GM18909 (cell line): Measurements from ENCODE around the gene ZNF526.

ENCODE experiments used
- ATAC-seq: cut with Tn5 transposase; IDR thresholded peaks from one replicate; pipeline ENCODE4 v1.9.1; 2021; ENCODE audit warnings: mild to moderate bottlenecking; ENCODE audit not compliant: unreplicated experiment, poor library complexity

ZNF526 gene

DNA sequence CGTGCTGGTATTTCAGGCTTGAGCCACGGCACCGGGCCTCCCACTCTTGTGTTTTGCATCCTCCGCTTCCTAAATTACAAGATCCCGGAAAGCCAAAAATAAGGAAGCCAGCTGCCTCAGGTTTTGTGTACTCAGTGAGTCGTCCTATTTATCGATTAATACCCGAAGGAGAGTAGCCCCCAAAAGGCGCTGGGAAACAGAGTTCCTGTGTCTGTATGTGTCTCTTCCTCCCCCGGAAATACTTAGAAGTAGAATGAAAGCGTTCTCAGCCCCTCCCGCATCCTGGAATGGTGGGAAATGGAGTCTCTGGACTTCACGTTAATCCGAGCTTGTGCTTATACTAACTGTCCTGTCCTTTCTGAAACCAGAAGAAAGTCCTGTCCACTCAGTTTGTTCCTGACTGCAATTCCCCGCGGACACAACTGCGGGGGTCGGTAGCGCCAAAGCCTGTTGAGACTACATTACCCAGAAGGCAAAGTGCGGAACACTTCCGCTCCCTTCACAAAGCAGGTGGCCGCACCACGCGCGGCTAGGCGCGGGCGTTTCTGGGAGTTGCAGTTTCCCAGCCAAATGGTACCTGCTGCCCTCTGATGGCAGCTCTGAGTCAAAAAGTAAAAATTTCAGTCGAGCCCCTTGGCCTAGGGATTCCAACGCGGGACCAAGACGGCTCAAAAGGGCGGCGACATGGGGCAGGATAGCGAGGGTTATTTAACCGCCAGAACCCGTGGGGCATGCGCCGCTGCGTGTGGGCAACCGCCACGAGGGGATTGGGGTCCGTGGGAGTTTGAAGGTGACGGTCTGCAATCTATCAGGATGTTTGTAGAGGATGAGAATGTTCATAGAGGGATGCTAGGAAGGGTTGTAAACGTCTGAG, 24.5 kb downstream of the ZNF526 start:
- ATAC-seq: peak; percentile 40

DNA sequence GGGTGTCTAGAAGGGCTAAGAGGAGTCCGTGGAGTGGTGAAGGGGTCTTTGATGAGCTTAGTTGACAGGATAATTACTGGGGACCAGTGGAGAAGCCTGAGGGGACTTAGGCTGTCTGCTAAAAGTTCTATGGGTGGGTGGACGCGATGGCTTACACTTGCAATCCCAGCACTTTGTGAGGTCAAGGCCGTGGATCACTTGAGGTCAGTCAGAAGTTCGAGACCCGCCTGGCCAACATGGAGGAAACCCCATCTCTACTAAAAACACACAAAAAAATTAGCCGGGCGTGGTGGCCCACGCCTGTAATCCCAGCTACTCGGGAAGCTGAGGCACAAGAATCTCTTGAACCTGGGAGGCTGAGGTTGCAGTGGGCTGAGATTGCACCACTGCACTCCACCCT, 25.1 kb downstream of the ZNF526 start:
- ATAC-seq: no peak

DNA sequence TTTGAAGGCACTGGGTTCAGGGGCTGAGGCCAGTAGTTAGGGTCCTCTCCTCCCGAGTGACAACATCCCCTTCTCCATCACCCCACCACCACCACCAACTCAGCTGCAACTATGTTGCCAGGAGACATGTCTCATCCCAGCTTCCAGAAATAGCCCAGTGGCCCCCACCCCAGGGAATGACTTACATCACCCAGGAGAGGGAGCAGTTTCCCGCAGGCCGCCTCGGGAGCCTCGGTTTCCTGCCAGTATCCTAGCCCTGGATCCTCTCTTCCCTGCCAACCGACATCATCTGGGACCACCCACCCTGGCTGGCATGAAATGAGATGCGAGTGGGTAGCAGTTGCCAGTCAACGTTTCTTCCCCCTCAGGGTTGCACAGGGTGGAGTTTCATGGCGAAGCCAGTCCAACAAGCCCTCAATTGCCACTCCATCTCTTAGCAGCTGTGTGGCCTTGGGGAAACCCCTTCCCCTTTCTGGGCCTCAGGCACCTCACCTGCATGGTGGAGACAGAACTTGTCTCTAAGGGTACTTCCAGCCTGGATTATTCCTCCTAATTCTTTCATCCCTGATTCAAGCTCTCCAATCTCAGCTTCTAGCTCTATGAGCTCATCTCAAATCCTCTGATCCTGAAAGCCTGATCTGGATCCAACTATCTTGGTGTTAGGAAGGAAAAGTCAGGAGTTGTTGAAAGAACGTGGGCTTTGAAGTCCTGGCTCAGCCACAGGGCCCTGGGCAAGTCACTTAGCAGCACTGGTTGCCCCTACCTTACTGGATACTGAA, 26.2 kb downstream of the ZNF526 start:
- ATAC-seq: no peak

DNA sequence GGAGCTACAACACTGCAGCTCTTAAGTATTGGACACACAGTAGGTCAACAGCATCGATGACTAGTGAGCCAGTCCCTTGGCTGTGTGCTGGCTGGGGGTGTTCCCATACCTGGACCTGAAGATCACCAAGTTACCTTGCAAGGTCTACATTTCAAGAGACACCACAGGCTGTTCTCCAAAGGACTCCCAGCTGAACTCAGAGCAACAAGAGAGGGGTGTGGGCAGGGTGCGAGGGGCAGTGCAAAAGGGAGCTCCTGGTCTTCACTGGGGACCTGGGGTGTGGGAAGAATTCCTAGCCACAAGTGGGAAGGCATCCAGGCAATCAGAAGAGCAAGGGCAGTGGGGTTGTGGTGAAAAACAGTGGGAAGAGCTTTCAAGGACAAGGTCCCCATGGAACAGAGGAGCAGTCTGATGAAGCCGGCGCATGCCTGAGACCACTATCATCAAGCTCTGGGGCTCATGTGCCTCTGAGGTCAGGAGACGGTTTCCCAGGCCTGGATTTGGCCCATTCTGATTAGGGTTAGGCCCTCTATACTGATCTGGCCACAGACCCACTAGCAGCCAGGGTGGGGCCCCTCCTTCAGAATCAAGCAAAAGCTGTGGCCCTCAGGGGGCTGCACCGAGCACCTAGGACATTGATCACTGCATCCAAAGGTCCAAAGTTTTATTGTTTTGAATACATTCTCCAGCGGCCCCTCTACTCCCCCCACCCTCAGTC, 27.0 kb downstream of the ZNF526 start:
- ATAC-seq: no peak

DNA sequence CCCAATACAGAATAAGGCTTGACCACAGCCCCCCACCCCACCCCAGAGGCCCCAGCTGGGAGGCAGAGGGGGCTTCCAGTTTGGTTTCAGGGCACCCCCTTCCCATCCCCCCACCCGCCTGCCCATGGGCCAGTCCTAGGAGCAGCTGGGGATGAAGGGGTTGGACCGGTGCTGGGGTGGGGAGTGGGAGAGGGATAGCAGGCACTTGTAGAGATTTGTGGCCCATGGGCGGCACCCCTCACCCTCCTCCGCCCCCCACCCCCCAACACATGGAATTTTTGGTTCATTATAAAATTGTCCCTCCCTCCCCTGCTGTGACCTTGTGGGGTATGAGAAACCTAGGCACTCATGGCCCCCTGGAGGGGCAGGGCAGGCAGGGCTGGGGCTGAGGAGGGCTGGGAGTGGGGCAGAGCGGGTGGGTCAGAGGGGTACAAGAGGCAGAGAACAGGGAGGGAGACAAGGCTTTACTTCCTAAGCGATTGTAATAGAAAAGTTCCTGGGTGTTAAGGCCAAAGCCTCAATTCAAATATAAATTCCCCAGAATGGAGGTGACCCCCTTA, 27.6 kb downstream of the ZNF526 start:
- ATAC-seq: no peak

DNA sequence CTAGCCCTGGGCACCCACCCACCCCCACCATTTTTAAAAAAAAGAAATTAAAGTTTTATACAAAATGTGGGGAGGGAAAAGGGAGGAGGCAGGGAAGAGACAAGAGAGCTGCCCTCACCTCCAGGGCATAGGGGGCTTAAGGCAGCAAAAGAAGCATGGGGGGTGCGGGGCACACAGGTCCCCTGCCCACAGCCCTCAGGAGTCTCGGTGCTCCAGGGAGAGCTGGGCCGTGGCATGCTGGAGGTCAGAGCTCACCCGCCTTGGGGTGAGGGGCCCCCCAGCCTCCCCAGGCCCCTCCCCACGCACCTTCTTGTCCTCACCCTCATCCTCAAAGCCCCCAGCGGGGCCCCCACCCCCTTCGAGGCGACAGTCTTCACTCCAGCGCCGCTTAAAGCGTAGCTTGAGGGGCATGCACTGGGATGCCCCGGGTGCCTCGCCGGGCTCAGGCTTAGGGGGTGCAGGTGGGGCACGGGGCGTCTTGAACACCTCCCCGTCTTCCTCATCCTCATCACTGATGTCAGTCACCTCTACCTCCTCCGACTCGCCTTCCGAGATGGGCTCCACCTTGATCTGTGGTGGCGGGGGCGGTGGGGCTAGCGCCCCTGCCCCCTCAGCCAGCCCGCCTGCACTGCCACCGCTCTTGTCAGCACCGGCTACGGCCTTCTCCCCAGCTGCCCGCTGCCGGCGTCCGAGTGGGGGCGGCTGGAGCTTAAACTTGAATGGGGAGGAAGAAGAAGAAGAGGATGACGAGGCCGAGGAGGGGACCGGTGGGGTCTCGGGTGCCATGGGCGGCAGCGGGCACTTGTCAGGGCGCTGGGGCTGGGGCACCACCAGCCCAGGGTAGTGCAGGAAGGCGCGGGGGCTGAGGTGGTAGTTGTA, 28.4 kb downstream of the ZNF526 start:
- no peak for ATAC-seq

DNA sequence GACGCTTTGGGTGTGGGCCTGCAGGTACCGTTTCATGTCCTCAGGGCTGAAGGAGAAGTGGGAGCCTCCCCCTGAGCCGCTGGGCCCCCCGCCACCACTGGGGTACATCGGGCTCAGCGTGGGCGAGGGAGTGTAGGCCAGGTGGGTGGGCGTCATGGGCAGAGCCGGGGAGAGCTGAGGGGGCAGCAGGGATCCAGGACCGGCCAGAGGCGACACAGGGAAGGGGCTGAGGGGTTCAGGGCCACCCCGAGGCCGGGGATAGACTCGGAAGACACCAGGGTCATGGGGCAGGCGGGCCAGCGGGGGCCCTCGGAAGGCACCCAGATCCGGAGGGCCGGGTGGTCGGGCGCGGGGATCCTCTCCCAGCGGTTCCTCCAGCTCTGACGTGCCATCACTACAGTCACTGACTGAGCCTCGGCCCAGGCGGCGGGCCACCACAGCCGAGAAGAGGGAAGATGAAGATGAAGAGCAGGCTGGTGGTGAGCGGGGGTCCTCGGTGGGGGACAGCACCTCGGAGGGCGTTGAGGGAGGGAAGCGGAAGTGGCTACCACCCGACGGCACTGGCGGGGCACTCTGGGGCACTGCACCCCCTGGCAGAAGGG, 29.1 kb downstream of the ZNF526 start:
- ATAC-seq: no peak

DNA sequence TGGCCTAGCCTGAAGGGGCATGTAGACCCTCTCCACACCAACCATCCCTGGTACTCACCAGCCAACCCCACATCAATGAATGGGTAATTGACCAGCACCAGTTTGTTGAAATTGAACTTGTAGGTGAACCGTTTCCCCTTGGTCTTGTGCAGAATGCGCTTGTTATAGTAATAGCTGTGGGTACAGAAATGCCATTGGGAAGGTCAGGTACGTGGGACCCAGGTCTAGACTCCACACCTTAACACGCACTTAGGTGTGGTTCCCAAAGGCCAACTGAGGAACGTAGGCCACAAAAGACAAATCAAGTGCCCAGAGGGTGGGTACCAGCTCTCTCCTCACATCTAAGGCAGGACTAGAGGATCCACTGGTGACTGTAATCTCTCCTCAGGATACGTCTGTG, 29.7 kb downstream of the ZNF526 start:
- ATAC-seq: no peak

DNA sequence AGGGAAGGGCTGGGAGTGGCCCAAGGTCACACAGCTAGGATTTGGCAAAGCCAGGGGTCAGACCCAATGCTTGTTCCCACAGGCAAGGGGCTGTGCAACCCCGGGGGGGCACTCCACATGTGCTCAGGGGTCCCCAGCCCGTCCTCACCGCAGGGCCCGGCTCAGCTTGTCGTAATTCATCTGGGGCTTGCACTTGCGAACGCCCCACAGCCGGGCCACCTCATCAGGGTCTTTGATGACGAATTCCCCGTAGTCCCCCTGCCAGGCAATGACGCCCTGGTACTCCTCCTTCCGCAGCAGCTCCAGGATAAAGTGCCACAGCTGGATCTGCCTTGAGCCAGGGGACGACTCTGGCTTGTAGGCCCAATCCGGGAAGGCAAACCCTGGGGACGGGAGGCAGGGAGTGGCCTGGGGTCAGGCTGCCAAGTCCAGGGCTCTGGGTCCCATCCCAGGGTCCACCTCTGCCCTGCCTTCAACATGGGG, 30.1 kb downstream of the ZNF526 start:
- no peak for ATAC-seq

DNA sequence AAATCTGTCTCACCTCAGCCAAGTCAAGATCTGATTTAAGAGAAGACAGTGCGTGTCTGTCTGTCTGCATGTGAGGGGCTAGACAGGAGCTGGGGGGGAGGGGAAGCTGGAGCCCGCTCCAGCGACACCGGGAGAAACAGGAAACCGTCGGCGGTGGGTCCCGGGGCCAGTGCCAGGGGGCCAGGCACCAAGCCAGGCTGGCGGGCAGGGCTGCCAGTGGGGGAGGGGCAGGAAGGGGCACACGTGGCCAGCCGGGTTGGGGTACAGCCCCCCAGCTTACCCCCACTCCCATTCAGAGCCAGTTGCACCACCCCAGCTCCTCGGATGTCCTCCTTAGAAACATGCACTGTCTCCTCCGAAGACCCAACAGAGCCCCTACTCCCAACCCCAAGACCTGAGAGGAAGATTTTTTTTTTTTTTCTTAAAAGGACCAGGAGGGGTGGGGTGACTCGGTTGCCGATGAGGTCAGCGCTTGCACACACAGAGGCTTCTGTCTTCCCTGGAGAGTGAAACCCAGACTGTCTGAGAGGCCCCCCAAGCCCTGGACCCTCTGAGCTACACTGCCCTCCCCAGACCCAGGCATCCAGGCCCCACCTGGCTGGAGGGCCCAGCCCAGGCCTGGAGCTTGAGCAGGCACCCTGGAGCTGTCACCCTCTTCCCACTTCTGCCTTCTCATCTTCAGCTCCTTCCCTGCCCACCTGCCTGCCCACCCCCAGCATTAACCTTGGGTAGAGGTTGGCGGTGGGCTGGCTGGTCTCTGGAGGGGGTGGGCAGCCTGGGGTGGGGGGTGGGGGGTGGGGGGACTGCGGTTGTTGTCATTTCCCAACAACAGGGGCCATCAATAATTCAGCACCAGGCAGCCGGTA, 30.8 kb downstream of the ZNF526 start:
- ATAC-seq: no peak

DNA sequence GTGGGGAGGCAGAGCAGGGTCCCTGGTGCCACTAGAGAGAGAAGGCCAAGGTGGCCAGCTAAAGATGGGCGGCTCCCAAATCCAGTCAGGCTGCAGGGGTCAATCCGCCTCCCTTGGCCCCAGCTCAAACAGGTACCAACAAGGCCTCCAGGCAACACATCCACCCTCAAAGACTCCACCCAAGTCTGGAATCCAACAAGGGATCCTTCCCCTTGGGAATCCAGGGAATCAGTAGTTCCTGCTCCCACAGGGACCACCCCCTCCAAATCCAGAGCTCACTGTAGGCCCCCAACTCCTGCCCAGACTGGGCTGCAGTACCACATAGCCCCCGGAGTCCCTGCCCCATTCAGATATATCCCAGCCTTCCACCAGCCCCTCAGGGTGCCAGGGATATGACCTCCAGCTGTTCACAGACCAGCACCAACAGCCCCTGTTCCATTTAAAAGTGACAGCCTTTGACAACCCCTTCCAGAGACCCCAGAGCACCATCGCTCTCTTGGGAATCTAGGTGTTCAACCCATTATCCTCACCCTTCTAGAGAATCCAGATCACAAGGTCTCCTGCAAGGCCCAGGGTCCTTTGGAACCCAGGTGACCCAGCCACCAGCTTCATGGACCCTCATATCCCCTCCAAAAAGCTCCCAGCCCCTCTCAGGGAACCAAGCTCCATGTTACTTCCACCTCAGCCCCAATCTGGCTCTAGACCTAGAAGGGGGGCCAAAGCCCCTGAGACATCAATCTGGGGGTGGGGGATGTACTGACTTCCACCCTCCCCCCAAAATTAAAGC, 31.7 kb downstream of the ZNF526 start:
- ATAC-seq: no peak

DNA sequence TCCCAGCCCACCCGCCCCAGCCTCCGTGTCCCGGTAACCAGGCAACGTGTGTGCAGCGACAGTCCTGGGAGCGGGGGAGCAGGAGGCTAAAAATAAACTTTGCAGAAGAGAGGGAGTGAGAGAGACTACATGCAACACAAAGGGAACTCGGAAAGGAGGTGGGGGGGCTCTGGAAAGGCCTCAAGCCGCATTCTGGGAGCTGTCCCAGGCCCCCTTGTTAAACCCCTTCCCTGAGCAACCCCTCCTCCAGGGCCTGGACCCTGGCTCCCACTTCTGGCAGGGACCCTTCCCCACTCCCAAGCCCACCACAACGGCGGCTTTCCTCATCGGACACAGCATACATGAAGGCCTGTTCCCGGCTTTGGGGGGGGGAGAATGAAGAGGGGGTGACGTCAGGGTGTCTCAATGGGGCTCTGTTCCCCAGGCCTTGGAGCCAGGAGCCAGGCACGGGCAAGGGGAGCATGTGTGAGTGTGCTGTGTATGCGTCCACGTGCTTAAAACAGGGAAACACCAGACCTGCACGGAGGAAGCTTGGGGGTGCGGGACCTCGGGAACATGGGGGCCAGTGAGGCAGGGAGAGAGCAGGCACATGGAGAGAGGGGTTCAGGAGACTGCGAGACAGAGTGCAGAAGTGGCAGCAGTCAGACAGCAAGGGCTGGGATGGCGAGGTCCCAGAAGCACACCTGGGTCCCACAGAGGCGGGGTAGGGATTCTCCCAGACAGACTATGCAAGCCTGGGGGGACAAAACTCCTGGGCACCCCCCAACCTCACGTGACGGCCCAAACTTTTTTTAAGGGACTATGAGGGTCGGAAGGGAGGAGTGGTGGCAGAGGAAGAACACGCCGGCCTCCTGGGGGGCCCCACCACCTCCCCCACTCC, 32.5 kb downstream of the ZNF526 start:
- no peak for ATAC-seq

DNA sequence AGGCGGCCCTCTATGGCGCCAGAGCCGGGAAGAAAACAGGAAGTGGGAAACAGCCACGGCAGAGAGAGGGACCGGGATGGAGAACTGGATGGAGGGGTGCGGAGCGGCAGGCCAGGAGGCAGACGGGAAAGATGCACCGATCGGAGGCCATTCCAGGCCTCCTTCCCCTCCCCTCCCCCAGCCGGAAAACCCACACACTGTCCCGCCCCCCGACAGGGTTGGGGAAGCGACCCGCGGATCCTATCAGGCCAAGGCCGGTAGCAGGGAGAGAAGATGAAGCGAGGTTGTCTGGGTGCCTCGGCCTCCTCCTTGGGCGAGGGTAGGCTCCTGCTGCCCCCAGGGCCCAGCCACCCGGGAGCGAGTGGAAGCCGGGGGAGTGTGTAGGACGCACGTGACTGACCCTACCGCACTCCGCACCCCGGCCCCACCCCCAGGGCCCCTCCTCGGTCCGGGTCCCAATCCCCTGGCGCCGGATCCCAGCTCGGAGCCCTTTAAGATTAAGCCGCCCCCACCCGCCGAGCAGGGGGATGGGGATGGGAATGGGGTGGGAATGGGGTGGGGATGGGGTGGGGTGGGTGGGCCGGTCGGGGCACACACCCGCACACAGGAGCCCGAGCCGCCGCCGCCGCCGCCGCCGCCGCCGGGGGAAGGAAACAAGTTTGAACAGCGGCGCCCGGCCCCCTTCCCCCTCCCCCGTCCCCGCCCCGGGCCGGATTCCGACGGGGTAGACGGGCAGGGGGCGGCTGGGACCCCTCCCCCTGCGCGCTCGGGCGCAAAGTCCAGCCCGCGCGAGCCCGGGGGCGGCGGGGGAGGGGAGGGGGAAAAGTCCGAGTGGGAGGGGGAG, 33.4 kb downstream of the ZNF526 start:
- peak; percentile 17 for ATAC-seq

DNA sequence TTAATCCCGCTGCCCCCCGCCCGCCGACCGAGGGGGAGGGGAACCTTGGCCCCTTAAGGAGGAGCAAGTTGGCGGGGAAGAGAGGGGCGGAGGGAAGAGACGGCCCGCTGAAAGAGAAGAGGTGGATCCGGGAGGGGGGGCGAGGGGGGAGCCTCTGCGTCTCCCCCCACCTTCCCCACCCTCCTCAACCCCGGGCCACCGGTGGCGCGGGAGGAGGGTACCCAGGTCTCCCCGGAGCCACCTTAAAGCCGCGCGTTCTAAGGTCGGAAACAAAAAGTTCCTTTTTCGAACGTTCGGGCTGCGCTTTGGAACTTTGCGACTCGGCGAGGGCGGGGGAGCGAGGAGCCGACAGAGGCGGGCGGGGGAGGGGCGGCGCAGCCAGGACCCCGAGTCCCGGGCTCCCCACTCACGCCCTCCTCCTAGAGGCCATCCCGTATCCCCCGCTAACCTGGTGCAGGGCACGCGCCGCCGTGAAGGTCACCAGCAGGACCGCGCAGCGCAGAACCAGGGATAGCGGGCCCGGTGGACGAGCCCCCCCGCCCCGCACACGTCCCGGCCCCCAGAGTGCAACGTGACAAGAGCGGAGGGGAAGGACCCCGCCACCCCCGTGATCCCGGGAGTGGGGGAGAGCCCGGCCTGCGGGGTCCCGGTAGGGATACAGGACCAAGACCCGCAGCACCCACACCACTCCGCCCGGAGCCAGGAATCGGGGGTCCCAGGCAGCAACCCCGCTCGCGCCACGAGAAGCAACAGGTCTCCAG, 34.2 kb downstream of the ZNF526 start:
- peak; percentile 38 for ATAC-seq
